A204.1 (cell line): ENCODE data around the gene FBN2.

Experiments used
- FAIRE-seq: peaks from 2 replicates; lab custom pipeline; 2012; peaks lifted over from hg19 to GRCh38; lab: Jason Lieb, UNC

Gene FBN2

DNA sequence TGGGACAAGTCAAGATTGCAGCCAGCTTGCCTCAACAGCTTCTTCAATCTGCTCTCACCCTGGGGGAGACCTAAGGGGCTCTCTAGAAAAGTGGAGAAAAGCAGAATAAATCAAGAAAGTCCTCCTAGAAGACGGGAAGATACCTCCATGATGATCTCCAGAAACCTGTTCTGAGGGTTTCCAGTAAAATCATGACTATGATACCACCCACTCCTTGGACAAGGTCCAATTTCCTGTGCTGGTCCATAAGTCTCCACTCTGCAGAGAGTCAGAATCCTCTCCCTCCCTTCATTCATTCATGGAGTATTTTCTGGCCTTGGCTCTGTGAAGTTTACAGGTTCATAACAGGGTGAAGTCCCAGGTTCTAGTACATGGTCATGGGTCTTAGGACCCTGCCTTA, 285.8 kb downstream of the FBN2 start:
- FAIRE-seq = no peak

DNA sequence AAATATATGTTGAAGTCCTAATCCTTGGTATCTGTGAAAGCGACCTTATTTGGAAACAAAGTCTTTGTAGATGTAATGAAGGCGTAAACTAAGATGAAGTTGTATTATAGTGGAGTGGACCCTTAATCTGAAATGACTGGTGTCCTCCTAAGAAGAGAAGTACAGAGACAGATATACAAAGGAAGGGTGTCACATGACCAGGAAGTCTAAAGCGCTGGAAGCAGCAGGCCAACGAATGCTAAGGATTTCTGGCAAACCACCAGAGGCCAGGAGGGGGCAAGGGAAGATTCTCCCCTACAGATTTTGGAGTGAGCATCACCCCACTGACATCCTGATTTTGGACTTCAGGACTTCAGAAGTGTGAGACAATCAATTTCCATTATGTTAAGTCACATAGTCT, 292.1 kb downstream of the FBN2 start:
- FAIRE-seq = no peak

DNA sequence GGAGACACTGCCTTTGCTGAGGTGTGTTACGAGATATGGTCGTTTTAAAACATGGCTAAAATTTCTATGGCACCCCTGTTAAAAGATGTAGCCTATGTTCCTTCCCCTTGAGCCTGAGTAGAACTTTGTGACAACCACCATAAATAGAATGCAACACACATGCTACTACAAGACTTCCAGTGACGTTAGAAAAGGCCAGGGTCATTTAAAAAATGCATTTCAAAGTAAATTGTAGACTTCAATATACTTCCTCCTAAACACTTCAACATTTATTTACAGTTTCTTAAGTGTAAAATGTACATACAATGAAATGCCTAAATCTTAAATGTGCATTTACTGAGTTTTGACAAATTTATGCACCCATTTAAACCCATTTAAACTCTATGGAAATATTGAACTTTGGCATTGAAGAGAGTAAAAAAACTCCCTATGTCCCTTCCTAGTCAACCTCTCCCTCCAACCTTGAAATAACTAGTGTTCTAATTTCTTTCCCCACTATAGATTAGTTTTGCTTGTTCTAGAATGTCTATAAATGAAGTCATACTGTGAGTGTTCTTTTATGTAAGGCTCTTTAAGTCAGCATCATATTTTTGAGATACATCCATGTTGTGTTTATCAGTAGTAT, 294.0 kb downstream of the FBN2 start:
- no peak for FAIRE-seq

DNA sequence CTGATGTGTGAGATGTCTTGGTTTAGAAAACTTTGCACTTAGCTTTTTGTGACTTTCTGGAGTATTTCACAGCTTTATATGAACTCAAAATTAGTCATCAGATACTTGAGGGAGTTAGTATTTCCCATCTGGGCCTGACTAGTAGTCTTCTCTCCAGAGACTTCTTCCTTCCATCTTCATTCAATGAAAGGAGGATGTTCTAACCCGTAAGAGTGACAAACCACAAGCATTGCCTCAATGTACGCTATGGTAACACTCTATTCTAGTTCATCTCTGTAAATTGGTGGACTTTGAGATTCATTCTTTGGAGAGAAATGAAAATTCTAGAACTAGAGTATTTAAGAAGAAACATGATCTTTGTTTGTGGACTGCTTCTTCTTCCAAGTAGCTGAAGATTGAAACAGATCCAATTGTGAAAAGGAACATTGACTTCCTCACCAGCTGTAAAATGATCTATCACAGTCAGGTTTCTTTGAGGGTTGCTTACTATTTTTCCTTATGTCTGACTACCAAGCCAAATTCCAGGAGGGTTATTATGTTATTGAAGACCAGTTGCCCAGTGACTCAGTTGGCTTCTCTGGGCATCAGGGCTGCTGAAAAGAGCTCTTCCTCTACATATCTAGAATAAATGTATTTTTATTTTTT, 296.9 kb downstream of the FBN2 start:
- no peak for FAIRE-seq

DNA sequence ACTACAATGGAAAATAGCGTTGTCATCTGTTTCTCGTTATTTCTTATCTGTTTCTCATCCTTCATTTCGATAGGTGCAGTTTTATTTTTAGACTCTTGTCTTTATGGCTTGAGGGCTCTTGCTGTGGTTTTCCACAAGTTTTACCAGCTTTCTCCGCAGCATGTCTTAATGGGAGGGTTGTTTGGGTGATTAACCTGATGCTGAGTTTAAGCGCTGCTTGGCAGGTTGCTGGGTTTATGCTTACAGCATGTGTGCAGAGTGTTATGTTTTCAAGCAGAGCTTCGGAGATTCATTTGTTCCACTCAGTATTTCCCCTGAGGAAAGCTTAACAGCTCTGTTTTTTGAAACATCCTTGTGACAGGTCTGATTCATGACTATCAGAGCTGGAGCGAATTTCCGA, 300.5 kb downstream of the FBN2 start:
- no peak for FAIRE-seq

DNA sequence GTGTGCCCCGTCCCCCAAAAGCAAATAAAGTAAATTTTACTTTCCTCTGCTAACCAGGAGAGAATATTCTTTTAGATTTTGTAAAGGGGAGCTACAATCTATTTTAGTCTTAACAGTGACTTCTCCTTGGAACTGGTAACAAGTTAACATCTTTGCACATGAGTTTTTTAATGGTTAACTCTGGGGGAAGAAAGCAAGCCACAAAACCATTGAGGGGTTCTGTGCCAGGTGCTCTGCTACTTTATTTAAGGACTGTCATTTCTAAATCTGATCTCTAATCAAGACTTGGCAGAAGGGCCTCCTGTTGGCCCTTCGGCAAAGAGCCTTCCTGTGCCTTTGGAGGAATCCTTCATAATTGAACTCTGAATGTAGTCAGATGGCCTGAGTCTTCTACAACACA, 301.0 kb downstream of the FBN2 start:
- no peak for FAIRE-seq

DNA sequence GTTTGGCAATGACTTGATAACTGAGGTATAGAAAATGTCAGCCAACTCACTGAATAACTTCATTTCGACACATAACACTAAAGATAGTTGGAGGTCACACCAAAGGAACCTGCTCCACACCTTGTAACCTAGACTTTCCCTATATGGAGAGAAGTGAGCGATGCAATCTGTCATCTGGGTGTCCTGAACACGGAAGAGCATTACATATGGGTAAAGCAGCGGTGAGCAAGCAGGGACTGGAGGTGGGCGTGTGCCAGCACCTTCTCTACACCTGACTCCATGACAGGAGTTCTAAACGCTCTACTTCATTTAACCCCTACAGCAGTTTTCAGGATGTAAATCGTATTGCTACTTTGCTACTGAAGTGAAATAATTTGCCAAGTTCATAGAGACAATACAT, 301.7 kb downstream of the FBN2 start:
- no peak for FAIRE-seq

DNA sequence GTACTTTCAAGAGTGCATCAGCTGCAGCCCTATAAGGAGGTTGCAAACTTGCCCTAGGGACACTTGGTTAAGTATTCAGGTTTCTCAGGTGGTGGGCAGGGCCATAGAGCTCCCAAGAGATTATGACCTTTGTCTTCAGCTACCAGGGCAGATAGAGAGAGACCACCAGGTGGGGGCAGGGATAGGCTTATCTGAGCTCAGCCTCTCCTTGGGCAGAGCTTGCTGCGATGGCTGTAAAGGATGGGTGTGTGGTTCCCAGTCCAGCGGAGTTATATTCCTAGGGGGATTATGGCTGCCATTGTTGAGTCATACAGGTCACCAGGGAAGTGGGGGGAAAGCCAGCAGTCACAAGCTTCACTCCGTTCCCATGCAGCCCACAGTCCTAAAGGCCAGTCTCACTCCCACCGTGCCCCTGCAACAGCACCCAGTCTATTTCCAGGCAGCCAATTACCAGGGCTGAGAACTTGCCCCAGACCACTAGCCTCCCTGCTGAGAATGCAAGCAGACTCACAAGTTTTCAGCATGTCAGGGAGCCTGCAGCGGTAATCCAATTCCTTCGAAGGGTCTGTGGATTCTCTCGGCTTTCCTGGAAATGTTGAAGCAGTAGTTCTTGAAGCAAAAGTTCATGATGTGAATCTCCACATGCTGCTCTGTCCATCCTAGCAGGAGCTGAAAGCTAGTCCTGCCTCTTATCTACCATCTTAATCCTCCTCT, 303.0 kb downstream of the FBN2 start:
- FAIRE-seq = no peak

DNA sequence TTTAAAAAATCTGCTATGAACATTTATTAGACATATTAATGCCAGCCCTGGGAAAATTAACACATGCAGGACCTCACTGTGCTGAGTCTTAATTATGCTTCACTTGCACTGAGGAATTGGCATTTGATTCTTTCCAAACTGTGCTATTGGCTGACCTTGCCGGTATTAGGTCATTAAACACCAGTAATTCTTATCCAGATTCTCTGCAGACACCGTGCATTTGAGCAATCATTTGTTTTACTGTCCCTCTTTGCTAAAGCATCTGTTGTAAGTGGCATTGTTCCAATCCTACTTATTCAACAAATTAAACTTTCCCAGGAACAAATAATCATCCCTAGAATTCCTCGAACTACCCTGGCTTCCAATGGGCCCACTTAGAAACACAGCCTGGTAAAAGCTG, 309.5 kb downstream of the FBN2 start:
- no peak for FAIRE-seq

DNA sequence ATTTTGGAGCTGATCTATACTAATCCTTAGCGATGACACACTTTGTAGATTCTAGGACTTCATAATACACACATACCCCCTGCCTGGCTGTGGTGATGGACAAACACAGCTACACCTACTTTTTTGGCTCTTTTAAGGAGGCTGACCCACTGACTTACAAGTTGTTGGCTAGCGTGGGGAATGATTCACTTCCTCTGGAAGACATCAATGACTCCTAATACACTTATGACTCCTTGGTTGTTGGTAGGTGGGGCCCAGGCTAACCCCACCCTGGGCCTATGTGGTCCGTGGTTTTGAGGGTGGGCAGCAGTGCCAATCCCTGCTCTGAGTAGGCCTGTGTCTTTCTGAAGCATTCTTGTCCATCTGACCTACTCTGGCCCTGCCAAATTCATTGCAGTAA, 310.0 kb downstream of the FBN2 start:
- FAIRE-seq = no peak

DNA sequence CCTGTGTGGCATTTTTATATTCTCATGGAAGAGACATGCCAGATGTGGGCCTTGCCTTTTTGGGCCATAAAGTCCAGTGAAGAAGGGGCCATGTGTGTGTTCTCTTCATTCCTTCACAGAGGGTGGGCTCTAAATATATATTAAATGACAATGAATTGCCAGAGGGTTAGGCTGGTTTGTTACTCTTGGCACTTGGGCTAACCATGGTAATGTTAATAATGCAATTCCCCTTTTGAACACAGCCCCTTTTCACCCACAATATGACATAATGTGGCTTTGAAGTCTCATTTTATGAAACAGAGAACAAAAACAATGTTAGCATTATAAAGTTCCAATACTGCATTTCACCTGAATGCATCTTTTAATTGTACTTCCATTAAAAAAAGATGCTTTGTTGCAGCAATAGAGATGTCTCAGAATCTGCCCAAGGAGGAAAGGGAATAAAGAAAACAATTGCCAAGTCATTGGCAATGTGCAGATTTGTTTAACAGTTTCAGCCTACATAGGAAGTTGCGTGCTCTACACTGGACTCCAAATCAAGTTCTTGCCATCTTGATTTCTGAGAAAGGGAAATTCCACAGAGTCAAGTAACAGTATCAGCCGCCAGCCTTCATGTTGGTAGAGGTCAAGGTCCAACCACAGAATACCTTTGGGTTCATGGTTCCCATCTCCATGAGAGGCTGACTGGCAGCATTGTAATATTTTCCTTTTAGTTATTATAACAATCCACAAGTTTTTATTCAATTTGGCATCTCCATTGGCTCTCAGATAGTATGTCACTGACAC, 312.6 kb downstream of the FBN2 start:
- FAIRE-seq = no peak

DNA sequence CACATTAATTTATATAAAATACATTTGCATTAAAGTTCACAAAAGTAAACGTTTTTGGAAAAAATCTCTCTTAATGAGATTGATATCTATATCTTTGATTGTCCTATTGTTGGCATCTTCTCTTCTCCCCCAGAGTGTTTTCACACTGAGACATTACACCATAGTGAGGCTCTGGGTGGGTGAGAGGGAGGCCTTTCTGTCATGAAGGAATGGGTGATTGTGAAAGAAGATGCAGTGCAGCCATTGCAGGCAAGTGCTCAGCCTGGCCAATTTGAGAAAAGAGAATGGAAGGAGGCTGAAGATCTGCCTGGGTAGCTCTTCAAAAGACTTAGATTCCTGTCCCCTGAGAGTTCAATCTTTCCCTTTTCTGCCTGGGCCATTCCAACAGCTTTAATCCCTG, 313.7 kb downstream of the FBN2 start:
- no peak for FAIRE-seq

DNA sequence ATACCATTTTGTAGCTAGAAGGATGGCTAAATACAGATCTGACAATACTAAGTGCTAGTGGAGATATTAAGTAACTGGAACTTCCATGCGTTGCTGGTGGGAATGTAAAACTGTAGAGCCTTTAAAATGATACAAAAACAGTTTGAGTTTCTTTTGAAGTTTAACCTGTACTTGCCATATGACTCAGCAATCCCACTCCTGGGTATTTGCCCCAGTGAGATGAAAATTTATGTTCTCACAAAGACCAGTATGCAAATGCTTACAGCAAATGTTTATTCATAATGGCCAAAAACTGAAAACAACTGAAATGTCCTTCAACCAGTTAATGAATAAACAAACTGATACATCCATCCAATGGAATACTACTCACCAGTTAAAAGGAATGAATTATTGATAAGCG, 317.2 kb downstream of the FBN2 start:
- no peak for FAIRE-seq

DNA sequence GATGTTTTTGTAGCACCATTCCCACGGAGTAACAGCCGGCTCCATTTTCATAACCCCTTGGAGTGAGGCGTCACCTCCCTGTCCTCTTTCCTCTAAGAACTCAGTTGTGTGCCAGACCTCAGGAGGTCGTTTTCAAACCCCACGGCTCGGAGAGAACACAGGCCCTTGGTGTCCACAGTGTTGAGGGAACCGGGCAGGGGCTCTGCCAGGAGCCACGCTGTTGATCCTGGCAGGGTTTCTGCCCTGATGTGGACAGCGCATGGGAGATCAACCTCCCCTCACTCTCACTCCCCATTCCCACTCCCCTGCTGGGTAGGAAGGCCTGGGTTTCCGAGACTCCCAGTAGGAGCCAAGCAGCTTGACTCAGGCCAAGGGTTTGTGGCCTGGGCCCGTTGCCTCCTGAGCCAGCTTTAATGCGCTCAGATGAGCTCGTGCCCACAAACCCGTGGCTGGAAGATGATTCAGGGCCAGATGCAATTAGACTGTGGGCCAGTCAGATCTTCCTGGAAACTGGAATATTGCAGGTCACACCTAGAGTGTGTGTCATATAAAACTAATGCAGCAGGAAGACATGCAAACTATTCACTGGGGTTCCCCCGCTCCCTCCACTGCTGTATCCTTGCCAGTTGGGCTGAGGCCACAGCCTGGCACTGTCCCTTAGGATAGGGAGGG, 321.0 kb downstream of the FBN2 start:
- no peak for FAIRE-seq

DNA sequence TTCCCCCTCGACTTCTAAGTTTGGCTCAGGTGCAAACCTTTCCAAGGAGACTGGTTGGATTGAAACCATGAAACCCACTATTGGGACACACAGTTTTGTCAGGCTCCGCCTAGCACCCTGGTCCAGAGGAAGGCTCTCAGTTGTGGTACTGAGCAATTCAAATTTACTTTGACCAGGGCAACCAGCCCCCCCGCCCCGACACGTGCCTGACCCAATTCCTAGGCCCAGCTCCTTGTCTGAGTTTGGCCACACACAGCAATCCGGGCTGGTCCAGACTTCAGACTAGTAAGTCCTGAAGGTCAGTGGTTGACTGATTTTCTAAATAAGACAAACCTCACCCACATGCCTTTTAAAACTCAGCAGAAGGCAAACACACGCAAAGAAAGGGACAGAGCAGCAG, 321.8 kb downstream of the FBN2 start:
- FAIRE-seq = no peak

DNA sequence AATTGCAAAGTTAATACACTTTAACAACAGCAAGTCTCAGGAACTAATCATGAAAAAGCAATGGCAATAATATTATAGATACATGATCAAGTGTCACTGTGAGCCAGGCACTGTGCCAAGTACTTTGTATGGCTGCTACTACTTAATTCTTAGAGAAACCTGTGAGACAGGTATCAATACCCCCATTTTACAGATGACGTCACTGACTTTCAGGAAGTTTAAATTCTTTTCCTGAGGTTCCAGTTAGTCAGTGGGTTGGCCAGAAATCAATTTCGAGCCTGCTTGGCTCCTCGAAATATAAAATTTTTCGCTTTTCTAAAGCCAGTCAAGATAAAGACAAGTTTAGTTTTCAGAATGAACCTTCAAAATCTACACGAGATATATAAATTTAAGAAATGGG, 324.2 kb downstream of the FBN2 start:
- FAIRE-seq = no peak

DNA sequence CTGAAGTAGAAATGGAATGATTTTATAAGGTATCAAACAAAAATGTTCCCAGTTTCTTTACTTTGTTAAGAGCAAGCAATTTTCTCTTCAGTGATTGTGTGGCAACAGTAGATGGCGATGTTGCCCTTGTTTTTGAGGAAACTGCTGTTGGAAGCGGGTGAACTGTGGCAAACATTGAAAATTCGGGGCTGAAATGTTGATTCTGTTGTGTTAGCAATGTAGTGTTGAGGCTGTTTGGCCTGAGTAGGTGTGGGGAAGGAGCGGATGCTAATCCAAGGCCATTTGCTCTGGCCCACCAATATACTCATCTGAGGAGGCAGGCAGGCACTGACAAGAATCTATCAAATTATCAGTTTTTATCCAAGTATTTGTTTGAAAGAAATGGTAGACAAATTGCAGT, 324.7 kb downstream of the FBN2 start:
- peak; percentile 97 for FAIRE-seq

DNA sequence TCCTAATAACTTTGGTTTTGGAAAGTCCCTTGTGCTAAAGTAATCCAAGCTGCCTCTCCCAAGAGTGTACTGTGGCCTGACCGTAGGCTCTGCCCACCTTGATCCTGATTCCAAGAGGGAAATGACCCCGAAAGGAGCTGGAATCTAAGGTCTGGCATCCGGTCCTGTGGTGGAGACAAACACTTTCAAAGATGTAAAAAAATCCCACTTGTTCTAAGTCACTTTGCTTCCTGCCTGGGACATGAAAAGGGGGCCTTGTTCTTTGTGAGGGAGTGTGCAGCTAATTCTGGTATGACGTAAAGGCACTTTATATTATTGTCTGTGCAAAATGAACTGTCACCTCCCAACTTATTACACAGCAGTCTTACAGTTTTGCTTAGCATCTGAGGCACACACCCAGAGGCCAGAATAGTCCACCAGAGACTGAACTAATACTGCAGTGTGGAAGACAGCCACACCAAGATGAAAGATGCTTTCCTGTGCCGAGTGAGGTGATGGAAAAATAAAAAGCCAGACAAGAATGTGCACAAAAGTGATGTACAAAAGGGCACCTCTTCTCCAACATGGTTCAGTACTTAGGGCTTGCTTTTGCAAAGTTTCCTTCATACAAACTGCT, 325.7 kb downstream of the FBN2 start:
- peak; percentile 98 for FAIRE-seq

DNA sequence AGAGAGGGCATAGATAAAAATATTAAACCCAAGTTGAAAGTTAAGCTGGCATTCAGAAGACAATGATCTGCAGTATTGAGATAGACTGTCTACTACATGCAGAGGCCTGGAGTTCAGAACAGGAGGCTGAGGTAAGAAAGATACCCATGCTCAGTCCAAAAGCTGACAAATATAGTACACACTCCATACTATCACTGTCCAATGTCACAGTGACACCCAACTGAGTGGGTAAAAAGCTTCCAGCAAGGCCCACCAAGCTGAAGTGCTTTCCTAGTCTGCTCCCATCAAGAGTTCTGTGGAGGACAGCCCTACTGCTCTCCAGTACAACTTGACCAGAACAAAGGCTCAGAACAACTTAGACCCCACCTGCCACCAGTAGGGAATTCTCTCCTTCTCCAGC, 329.6 kb downstream of the FBN2 start:
- FAIRE-seq = no peak
